ENCODE measurements around the gene TEDC1.

The TEDC1 gene

GRCh38 chr14:105497671-105498429 is 6.8 kb downstream of the TEDC1 start:
- no peak for DNase-seq (ENCODE audit: low spot score)

GRCh38 chr14:105498430-105499255 is 7.6 kb downstream of the TEDC1 start:
- no peak for DNase-seq (ENCODE audit: low spot score)

- DNase-seq (ENCODE audit: low spot score), result peak; percentile 2
Observed at GRCh38 chr14:105499256-105500035, 8.4 kb downstream of the TEDC1 start.

- DNase-seq (ENCODE audit: low spot score), result no peak
Observed at GRCh38 chr14:105500036-105500725, 9.1 kb downstream of the TEDC1 start.

- no peak for DNase-seq (ENCODE audit: low spot score)
Observed at GRCh38 chr14:105500726-105501101, 9.7 kb downstream of the TEDC1 start.

- no peak for DNase-seq (ENCODE audit: low spot score)
Observed at GRCh38 chr14:105501504-105502291, 10.7 kb downstream of the TEDC1 start.

- DNase-seq (ENCODE audit: low spot score), result no peak
Observed at GRCh38 chr14:105502446-105503295, 11.6 kb downstream of the TEDC1 start.

- DNase-seq (ENCODE audit: low spot score), result no peak
Observed at GRCh38 chr14:105503296-105503640, 12.2 kb downstream of the TEDC1 start.

GRCh38 chr14:105503935-105504692 is 13.1 kb downstream of the TEDC1 start:
- DNase-seq (ENCODE audit: low spot score), result no peak

- DNase-seq (ENCODE audit: low spot score), result no peak
Observed at GRCh38 chr14:105505101-105505500, 14.1 kb downstream of the TEDC1 start.

GRCh38 chr14:105507247-105507646 is 16.2 kb downstream of the TEDC1 start:
- no peak for DNase-seq (ENCODE audit: low spot score)

GRCh38 chr14:105508069-105508468 is 17.0 kb downstream of the TEDC1 start:
- DNase-seq (ENCODE audit: low spot score), result no peak

- DNase-seq (ENCODE audit: low spot score), result no peak
Observed at GRCh38 chr14:105508601-105509000, 17.6 kb downstream of the TEDC1 start.

- no peak for DNase-seq (ENCODE audit: low spot score)
Observed at GRCh38 chr14:105517096-105517495, 26.1 kb downstream of the TEDC1 start.

- no peak for DNase-seq (ENCODE audit: low spot score)
Observed at GRCh38 chr14:105519946-105520698, 29.1 kb downstream of the TEDC1 start.

- DNase-seq (ENCODE audit: low spot score), result no peak
Observed at GRCh38 chr14:105525326-105525725, 34.3 kb downstream of the TEDC1 start.

- peak; percentile 51 for DNase-seq (ENCODE audit: low spot score)
Observed at GRCh38 chr14:105525861-105526775, 35.1 kb downstream of the TEDC1 start, which contains the start of gene TMEM121. Gene TMEM121 (plus strand): TSS chr14:105526583. CDS start chr14:105528835, 2,252 bp downstream.

All from germinal center (tissue), 1 donor.